Gastrocnemius medialis (tissue), 4 donors: ENCODE data around the gene HTR4.

ENCODE experiments used
- CTCF ChIP-seq, 5 experiments: fragments of 450-650 bp in 3 of 5; fragments of 200-600 bp in 2 of 5; sonication (generic) in 2 of 5; IDR thresholded peaks in 4 of 5; conservative IDR thresholded peaks in 1 of 5; 1 replicate in 4 of 5; 2 replicates in 1 of 5; pipeline ENCODE4 v1.5.1; 2016 to 2019; ENCODE audit warnings: antibody characterized with exemption in 5 of 5, mild to moderate bottlenecking in 3 of 5, moderate library complexity in 3 of 5
- POLR2A ChIP-seq, 2 donors: fragments of 450-650 bp; IDR thresholded peaks; one replicate each; pipeline ENCODE4 v1.6.1; 2017; ENCODE audit warnings: antibody characterized with exemption in 2 of 2, mild to moderate bottlenecking in 2 of 2, moderate library complexity in 2 of 2

DNA sequence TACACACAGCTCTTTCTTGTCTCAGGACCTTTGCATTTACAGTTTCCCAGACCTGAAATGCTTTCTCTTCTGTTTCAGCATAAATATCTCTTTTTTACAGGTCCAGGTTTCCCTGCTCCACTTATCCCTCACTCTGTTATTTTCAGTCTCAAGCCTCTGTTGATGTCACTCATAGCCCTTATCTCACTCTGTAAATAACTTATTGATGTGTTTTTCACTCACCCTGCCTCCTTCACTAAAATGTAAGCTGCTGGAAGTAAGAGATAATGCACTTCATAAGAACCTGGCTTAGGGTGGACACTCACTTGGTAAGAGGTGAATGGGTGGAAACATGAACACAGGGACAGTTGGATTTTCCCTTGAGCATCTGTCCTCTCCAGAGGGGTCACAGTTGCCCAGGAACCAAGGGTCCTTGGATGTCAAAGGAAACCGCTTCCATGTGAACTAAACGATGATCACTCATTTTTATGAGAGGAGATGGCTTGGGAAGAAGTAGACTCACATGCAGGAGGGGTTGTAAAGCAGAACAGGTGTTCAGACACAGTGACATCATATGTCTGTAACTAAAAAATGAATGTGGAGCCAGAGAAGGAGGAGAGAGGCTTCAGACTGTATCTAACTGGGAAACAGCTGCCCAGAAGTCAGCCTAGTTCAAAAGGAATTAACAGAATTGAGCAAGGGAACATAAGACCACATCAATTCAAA lies 5.5 kb upstream of the HTR4 start:
- TF ChIP-seq POLR2A (IDR thresholded peaks at IDR 0.05) (no peak), CTCF (IDR thresholded peaks at IDR 0.05 in 4 of 5, conservative IDR thresholded peaks at IDR 0.05 in 1 of 5) (no peak)
